Keratinocyte (primary cell): Measurements from ENCODE around the gene HSPBP1.

Source experiments
- EZH2 ChIP-seq: IDR thresholded peaks from one replicate; pipeline ENCODE4 v1.6.1; 2012; ENCODE audit warnings: inconsistent platforms, mild to moderate bottlenecking, low read length, moderate library complexity
- TF ChIP-seq, protein P1 (sequence below), 3 experiments: IDR thresholded peaks in 1 of 3; conservative IDR thresholded peaks in 1 of 3; optimal IDR thresholded peaks in 1 of 3; 2 replicates in 2 of 3; 3 replicates in 1 of 3; pipeline versions ENCODE3 to v1.5.1; 2011; ENCODE audit warnings: low read length in 3 of 3, mild to moderate bottlenecking in 3 of 3, moderate library complexity in 2 of 3, control low read depth in 1 of 3, inconsistent platforms in 1 of 3; ENCODE audit not compliant: insufficient read depth in 2 of 3; ENCODE audit errors: extremely low read depth in 1 of 3

GRCh38 chr19:55304980-55305379 lies 25.1 kb upstream of the HSPBP1 start:
- TF ChIP-seq, protein P1, sequence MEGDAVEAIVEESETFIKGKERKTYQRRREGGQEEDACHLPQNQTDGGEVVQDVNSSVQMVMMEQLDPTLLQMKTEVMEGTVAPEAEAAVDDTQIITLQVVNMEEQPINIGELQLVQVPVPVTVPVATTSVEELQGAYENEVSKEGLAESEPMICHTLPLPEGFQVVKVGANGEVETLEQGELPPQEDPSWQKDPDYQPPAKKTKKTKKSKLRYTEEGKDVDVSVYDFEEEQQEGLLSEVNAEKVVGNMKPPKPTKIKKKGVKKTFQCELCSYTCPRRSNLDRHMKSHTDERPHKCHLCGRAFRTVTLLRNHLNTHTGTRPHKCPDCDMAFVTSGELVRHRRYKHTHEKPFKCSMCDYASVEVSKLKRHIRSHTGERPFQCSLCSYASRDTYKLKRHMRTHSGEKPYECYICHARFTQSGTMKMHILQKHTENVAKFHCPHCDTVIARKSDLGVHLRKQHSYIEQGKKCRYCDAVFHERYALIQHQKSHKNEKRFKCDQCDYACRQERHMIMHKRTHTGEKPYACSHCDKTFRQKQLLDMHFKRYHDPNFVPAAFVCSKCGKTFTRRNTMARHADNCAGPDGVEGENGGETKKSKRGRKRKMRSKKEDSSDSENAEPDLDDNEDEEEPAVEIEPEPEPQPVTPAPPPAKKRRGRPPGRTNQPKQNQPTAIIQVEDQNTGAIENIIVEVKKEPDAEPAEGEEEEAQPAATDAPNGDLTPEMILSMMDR (optimal IDR thresholded peaks at IDR 0.05 in 1 of 3, IDR thresholded peaks at IDR 0.05 in 1 of 3, conservative IDR thresholded peaks at IDR 0.05 in 1 of 3; ENCODE audit: extremely low read depth in 1 of 3, insufficient read depth in 2 of 3, low read length in 3 of 3), result no peak
- TF ChIP-seq EZH2, result no peak
